Measurements from ENCODE around the gene MPPE1.

DNA sequence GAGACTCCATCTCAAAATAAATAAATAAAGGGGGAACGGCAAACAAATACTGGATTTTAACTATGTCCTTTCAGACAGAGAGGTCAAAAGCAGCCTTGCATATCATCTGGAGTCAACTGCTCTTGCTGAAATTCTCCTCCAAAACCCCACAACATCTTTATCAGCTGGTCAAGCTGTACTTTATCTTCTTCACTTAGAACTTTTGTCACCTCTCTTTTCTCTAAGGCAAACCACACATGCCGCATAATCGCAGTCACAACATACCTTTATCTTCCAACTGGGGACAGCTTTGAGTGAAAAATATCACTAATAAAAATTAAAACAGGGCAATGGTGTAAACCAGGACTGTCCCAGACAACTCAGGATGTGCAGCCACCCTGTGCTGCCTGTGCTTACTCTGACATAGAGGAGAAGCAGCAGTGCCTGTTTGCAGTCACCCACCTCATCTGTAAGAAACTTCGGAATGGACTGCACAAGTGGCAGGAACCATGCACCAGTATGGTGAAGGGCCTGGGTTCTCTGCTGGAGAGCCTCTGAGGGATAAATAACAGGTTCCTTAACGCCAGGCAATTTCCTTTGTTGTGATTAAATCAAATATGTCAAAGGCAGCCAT is 6.2 kb downstream of the MPPE1 start:
- TF ChIP-seq, protein P1, sequence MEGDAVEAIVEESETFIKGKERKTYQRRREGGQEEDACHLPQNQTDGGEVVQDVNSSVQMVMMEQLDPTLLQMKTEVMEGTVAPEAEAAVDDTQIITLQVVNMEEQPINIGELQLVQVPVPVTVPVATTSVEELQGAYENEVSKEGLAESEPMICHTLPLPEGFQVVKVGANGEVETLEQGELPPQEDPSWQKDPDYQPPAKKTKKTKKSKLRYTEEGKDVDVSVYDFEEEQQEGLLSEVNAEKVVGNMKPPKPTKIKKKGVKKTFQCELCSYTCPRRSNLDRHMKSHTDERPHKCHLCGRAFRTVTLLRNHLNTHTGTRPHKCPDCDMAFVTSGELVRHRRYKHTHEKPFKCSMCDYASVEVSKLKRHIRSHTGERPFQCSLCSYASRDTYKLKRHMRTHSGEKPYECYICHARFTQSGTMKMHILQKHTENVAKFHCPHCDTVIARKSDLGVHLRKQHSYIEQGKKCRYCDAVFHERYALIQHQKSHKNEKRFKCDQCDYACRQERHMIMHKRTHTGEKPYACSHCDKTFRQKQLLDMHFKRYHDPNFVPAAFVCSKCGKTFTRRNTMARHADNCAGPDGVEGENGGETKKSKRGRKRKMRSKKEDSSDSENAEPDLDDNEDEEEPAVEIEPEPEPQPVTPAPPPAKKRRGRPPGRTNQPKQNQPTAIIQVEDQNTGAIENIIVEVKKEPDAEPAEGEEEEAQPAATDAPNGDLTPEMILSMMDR (IDR thresholded peaks at IDR 0.05; ENCODE audit: low read depth, low read length), result no peak
- no peak for TF ChIP-seq EZH2phosphoT487 (IDR thresholded peaks at IDR 0.05; ENCODE audit: low read depth)

All from OCI-LY3 (cell line).